Lower lobe of right lung (tissue), 2 donors: ENCODE measurements around the gene KIAA0513. TPM values are rescaled to one million over a fixed set of nuclear protein-coding genes. Genes with fewer than 3 reads are reported as not detected.
A peak's percentile ranks its signal among the peaks of the same experiment; 100 is the strongest.

Experiments
- ATAC-seq, 2 donors: fragments of 200-7000 bp; cut with Tn5 transposase; one replicate each; pipeline ENCODE4 v1.9.1; 2020 to 2022; ENCODE audit warnings: mild to moderate bottlenecking in 2 of 2, moderate library complexity in 2 of 2
- DNase-seq: peaks from one replicate; pipeline ENCODE4 v3.0.0-alpha.2; 2020
- H3K27ac ChIP-seq: fragments of 200-600 bp; one replicate; pipeline ENCODE4 v1.8.0; 2022
- H3K27me3 ChIP-seq: fragments of 200-600 bp; one replicate; pipeline ENCODE4 v1.8.0; 2022; ENCODE audit warnings: low read depth
- H3K36me3 ChIP-seq: fragments of 200-600 bp; one replicate; pipeline ENCODE4 v1.8.0; 2022; ENCODE audit warnings: mild to moderate bottlenecking
- H3K4me1 ChIP-seq: fragments of 200-600 bp; one replicate; pipeline ENCODE4 v1.8.0; 2022
- H3K4me3 ChIP-seq: fragments of 200-600 bp; one replicate; pipeline ENCODE4 v1.8.0; 2022; ENCODE audit warnings: mild to moderate bottlenecking
- H3K9me3 ChIP-seq: fragments of 200-600 bp; one replicate; pipeline ENCODE4 v1.8.0; 2022
- intact Hi-C: fragments of 100-400 bp; cut with DNase I; formaldehyde crosslinking; loops from one replicate; pipeline ENCODE4 v1.11.0; 2022
- total RNA-seq: library from RNA; stranded (reverse); fragmentation: NEBNext Ultra II Directional; extraction: Animal tissue kit (Norgen Biotek cat#: 25700); gene quantifications from one replicate; pipeline ENCODE4 v1.2.1, GENCODE V29; 2021
- TF ChIP-seq, protein P1 (sequence below): fragments of 200-600 bp; IDR thresholded peaks from one replicate; pipeline ENCODE4 v1.8.0; 2022; ENCODE audit warnings: antibody characterized with exemption, mild to moderate bottlenecking
- donor health status: DM: no; HTN: yes; CAD: no; lungs with severe emphysema.

KIAA0513 gene
- total RNA-seq, 1 donor from 2014 or later, result 31.1 TPM

DNA sequence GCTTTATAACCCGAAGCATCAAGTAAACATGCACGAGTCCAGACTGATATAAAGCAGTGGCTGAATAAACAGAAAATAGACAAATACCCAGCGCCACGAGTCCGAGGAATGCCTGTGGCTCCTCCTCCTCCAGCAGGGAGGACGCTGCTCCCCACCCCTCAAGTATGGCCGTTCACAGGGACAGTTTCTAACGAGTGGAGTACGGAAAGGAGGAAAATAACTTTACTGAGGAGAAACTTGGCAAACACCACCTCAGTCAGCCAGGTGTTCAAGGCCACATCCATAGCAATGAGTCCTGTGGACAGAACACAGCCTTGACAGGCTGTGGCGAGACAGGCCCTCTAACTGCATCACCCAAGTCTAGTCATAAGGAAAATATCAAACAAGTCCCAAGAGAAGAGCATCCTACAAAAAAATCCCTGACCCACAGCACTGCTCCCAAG lies 25.5 kb upstream of the KIAA0513 start:
- Histone ChIP-seq H3K27ac (peak overlapping the region; percentile 81), H3K36me3 (no peaks in the 10 kb centered on the region), H3K27me3 (no peaks in the 10 kb centered on the region), H3K4me3 (peak overlapping the region; percentile 22), H3K4me1 (peaks cover 96% of the 10 kb centered on the region), H3K9me3 (no peaks in the 10 kb centered on the region)
- DNase-seq (peak; percentile 28), ATAC-seq (no peak)
- TF ChIP-seq, protein P1, sequence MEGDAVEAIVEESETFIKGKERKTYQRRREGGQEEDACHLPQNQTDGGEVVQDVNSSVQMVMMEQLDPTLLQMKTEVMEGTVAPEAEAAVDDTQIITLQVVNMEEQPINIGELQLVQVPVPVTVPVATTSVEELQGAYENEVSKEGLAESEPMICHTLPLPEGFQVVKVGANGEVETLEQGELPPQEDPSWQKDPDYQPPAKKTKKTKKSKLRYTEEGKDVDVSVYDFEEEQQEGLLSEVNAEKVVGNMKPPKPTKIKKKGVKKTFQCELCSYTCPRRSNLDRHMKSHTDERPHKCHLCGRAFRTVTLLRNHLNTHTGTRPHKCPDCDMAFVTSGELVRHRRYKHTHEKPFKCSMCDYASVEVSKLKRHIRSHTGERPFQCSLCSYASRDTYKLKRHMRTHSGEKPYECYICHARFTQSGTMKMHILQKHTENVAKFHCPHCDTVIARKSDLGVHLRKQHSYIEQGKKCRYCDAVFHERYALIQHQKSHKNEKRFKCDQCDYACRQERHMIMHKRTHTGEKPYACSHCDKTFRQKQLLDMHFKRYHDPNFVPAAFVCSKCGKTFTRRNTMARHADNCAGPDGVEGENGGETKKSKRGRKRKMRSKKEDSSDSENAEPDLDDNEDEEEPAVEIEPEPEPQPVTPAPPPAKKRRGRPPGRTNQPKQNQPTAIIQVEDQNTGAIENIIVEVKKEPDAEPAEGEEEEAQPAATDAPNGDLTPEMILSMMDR, result no peak
- intact Hi-C loops, result no loop called here

DNA sequence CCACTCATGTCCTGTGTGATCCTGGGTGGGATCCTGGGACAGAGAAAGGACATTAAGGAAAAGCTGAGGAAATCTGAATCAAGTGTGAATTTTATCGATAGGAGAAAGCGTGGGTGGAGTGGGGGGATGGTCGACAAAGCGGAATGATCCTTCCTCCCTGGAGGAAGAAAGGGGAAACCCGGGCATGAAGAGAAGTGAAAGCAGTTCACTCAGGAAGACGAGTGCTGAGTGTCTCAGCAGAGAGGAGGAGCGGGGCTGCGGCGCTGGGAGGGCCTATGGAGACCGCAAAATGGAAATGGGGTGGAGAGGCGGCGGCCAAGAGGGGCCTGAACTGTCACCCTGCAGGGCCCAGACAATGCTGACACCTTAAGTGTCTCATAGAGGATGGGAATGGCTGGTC lies 25.0 kb upstream of the KIAA0513 start:
- peak overlapping the region; percentile 81 for H3K27ac ChIP-seq
- DNase-seq, result peak; percentile 71
- H3K4me3 ChIP-seq, result peak overlapping the region; percentile 22
- H3K9me3 ChIP-seq, result no peaks in the 10 kb centered on the region
- peaks cover 99% of the 10 kb centered on the region for H3K4me1 ChIP-seq
- H3K27me3 ChIP-seq, result no peaks in the 10 kb centered on the region
- TF ChIP-seq, protein P1, result no peak
- intact Hi-C loops, result no loop called here
- peak in 1 of 2 donors; percentile 57 for ATAC-seq
- H3K36me3 ChIP-seq, result no peaks in the 10 kb centered on the region

DNA sequence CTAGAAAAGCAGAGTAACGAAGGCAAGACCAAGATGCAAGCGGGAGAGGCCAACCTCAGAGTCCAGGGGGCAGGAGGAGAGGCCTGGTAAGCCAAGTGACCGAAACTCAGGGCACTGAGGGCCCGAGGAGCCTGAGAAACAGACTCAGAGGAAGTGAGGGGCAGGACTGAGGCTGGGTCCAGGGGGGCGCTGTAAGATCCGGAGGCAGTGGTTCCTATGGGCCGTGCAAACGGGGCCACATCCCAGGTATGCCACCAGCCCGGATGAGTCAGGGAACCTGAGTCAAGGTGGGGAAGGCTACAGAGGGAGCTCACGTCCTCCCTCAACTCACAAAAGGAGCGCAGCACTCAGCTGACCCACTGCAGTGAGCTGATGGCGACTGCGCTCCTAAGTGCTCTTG lies 24.5 kb upstream of the KIAA0513 start:
- no peaks in the 10 kb centered on the region for H3K27me3 ChIP-seq
- intact Hi-C loops, result no loop called here
- H3K4me1 ChIP-seq, result peaks cover 99% of the 10 kb centered on the region
- peak overlapping the region; percentile 81 for H3K27ac ChIP-seq
- DNase-seq (peak; percentile 46), ATAC-seq (no peak)
- no peaks in the 10 kb centered on the region for H3K9me3 ChIP-seq
- TF ChIP-seq, protein P1, result no peak
- H3K36me3 ChIP-seq, result peaks cover 4% of the 10 kb centered on the region
- peak overlapping the region; percentile 22 for H3K4me3 ChIP-seq

DNA sequence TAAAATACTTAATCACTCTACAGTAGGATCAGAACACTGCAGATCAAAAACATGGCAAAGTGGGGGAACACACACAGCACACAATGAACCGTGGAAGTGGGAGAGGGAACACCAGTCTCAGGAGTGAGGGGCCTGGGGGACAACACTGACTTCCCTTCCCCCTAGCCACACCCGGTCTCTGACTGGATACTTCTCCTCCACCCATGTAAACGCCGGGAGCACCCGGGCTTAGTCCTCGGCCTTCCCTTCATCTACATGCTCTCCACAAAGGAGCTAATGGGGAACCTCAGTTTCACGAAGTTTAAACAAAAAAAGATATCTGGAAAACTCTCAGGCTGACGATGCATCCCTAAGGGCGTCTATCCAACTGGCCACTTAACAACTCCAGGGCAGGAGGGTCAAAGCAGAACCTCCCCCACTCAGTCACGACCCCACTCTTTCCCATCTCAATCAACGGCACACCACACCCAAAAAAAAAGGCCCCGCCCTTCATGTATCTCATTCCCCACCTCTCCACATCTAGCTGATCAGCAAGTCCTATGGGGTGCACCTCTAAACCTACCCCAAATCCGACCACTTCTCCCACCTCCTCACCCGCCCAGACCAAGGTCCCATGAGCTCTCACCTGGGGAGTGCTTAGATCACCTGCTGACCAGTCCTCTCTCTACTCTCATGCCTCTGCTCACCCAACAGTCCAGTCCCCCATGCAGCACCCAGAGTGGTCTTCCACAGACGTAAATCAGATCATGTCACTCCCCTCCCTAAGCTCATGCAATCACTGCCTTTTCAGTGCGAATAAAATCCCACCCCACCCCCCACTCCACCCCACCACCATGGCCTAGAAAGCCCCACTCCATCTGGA lies 23.6 kb upstream of the KIAA0513 start:
- Histone ChIP-seq H3K4me1 (peaks cover 100% of the 10 kb centered on the region), H3K27ac (peak overlapping the region; percentile 81), H3K27me3 (no peaks in the 10 kb centered on the region), H3K36me3 (peaks cover 4% of the 10 kb centered on the region), H3K4me3 (peak overlapping the region; percentile 6), H3K9me3 (no peaks in the 10 kb centered on the region)
- TF ChIP-seq, protein P1, result no peak
- DNase-seq (peak; percentile 43), ATAC-seq (peak; percentile 5 to 13)
- intact Hi-C loops, result no loop called here

DNA sequence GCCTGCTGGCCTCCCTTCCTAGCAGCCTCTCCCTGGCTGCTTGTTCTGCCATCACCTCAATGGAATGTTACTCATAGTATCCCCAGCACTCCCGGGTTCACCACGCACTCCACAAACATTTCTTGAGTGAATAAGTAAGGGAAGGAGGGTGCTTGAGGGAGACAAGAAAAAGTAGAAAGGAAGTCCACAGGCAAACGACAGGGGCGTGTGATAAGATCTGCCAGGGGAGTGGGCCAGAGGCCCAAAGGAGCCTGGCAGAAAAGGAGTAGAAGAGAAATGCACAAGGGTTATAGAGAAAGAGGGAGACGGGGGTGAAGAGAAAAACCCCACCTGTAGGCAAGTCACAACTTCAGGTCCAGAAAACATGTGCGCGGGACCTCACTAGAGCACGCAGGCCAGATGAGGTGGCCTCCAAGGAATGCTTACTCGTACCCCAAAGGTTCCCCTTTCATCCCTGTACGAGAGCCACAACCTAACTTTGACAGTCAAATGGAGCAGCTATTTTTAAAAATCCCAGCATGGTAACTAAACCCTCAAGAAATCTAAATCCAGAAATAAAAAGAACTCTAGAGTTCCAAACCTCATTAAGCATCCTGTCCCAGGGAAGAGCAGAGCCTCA lies 22.9 kb upstream of the KIAA0513 start:
- DNase-seq (peak; percentile 63), ATAC-seq (peak; percentile 89 to 92)
- Histone ChIP-seq H3K4me1 (peaks cover 99% of the 10 kb centered on the region), H3K27ac (peak overlapping the region; percentile 81), H3K27me3 (no peaks in the 10 kb centered on the region), H3K36me3 (peaks cover 4% of the 10 kb centered on the region), H3K4me3 (no peak overlapping the region), H3K9me3 (no peaks in the 10 kb centered on the region)
- TF ChIP-seq, protein P1, result no peak
- intact Hi-C loops, result no loop called here
